ENCODE data around the gene CERKL.

CERKL gene

DNA sequence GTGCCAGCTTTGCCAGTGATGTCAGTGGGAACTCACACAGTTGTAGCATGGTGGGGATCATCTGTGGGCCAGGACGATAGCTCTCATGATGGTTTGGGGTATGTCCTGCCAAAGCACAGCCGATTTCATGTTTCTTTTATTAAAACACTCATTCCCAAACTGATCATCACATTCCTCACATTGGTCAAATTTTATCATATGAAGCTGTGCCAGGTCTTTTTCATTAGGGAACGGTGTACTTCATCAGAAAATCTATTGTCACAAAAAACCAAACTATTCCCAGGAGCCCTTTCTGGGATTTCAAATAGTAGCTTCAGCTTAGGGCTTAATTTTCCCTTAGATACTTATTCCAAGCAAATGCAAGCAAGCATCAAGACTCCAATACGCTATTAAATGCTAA, 157.7 kb downstream of the CERKL start:
- no peak for DNase-seq

All from NCI-H1048 (cell line).